ENCODE measurements around the gene ST7. TPM values are rescaled to one million over a fixed set of nuclear protein-coding genes. Genes with fewer than 3 reads are reported as not detected.

ST7 gene
- total and polyA plus RNA-seq, 2 donors (not counting 1 experiment from before 2014, with no cell fraction given), result 20.0 to 28.6 TPM

DNA sequence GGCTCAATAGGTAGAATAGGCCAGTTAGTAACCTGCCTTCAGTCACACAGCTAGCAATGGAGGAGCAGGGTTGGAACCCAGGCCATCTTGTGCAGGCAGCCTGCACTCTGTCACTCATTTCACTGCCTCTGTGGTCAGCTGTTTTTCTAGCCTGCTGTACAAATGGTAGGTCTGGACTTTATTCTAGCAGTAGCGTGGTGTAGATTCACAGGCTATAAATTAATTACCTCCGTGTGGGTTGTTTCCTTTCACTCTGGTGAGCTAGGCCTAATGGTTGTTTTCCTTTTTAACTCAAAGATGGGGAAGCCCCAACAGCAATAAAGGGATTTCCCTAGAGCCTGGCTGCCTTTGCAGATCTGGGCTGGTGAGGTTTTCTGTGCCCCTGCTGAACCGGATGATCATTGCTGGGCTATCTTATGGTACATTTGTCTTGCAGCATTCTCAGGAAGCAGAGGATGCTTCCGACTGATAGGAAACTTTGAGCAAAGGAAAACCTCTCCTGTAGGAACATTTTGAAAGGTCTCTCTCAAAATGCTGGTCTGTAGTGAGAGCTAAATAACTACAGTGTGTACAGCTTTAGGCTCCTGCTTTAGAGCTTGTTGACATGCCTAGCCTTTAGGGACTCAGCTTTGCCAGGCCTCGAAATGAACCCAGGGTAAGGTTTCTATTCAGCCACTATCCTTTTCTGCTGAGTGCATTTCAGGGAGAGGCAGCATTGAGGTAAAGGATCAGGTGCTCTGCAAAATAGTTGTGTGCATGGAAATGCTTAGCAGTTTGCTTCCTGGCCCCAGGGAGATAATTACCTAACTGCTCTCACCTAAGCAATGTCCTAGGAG is 157.4 kb downstream of the ST7 start:
- H3K4me3 ChIP-seq (replicated peaks in 1 of 4; ENCODE audit: control extremely low read depth in 1 of 4, insufficient read depth in 1 of 4, low read depth in 3 of 4, low read length in 4 of 4), result no peak overlapping the region
- no peak overlapping the region for H3K4me2 ChIP-seq (ENCODE audit: extremely low read depth, insufficient read depth, low read length)
- H3K36me3 ChIP-seq (ENCODE audit: control insufficient read depth, insufficient read depth, low read length), result no peaks in the 10 kb centered on the region
- no peak overlapping the region for H2AFZ ChIP-seq (ENCODE audit: low read length)
- H3K27ac ChIP-seq (ENCODE audit: insufficient read depth, low read length), result no peak overlapping the region
- no peak for DNase-seq (ENCODE audit: low read depth in 2 of 2)
- TF ChIP-seq, protein P1, sequence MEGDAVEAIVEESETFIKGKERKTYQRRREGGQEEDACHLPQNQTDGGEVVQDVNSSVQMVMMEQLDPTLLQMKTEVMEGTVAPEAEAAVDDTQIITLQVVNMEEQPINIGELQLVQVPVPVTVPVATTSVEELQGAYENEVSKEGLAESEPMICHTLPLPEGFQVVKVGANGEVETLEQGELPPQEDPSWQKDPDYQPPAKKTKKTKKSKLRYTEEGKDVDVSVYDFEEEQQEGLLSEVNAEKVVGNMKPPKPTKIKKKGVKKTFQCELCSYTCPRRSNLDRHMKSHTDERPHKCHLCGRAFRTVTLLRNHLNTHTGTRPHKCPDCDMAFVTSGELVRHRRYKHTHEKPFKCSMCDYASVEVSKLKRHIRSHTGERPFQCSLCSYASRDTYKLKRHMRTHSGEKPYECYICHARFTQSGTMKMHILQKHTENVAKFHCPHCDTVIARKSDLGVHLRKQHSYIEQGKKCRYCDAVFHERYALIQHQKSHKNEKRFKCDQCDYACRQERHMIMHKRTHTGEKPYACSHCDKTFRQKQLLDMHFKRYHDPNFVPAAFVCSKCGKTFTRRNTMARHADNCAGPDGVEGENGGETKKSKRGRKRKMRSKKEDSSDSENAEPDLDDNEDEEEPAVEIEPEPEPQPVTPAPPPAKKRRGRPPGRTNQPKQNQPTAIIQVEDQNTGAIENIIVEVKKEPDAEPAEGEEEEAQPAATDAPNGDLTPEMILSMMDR (conservative IDR thresholded peaks at IDR 0.05 in 1 of 2, IDR thresholded peaks at IDR 0.05 in 1 of 2; ENCODE audit: low read depth in 1 of 2, low read length in 2 of 2), result no peak
- no peak for TF ChIP-seq EZH2 (IDR thresholded peaks at IDR 0.05; ENCODE audit: low read length, missing control alignments)
- no peaks in the 10 kb centered on the region for H3K4me1 ChIP-seq (ENCODE audit: control insufficient read depth, extremely low read depth, insufficient read depth, low read length)
- no peak overlapping the region for H3K9ac ChIP-seq (ENCODE audit: insufficient read depth, low read length)
- H3K9me3 ChIP-seq (ENCODE audit: control insufficient read depth, insufficient read depth, low read depth, low read length), result no peaks in the 10 kb centered on the region
- no peaks in the 10 kb centered on the region for H4K20me1 ChIP-seq (ENCODE audit: control insufficient read depth, extremely low read depth, insufficient read depth, low read length)
- no peaks in the 10 kb centered on the region for H3K79me2 ChIP-seq (ENCODE audit: control insufficient read depth, insufficient read depth, low read length)
- no peaks in the 10 kb centered on the region for H3K27me3 ChIP-seq (ENCODE audit: control insufficient read depth, insufficient read depth, low read length)

DNA sequence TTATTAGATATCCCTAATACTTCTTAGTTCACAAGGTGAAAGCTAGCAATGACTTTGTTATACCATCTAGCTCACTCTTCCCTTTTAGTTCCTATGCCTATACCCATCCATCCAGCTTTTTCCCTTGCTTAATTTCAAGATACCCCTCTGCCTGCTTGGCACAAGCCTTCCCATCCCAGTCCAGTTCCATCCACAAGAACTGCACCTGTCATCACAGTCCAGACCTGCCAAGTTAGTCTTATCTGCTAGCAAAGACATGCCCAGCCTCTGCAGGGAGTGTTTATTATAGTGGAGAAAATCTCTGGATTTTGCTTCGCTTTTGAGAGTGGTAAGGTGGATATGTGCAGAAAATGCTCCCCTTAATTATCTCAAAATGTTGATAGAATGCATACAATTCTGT is 158.2 kb downstream of the ST7 start:
- H4K20me1 ChIP-seq (ENCODE audit: control insufficient read depth, extremely low read depth, insufficient read depth, low read length), result no peaks in the 10 kb centered on the region
- no peaks in the 10 kb centered on the region for H3K27me3 ChIP-seq (ENCODE audit: control insufficient read depth, insufficient read depth, low read length)
- no peak overlapping the region for H3K4me2 ChIP-seq (ENCODE audit: extremely low read depth, insufficient read depth, low read length)
- H3K36me3 ChIP-seq (ENCODE audit: control insufficient read depth, insufficient read depth, low read length), result no peaks in the 10 kb centered on the region
- DNase-seq (ENCODE audit: low read depth in 2 of 2), result no peak
- no peaks in the 10 kb centered on the region for H3K4me1 ChIP-seq (ENCODE audit: control insufficient read depth, extremely low read depth, insufficient read depth, low read length)
- H3K9ac ChIP-seq (ENCODE audit: insufficient read depth, low read length), result no peak overlapping the region
- H2AFZ ChIP-seq (ENCODE audit: low read length), result no peak overlapping the region
- H3K4me3 ChIP-seq (replicated peaks in 1 of 4; ENCODE audit: control extremely low read depth in 1 of 4, insufficient read depth in 1 of 4, low read depth in 3 of 4, low read length in 4 of 4), result no peak overlapping the region
- TF ChIP-seq, protein P1 (conservative IDR thresholded peaks at IDR 0.05 in 1 of 2, IDR thresholded peaks at IDR 0.05 in 1 of 2; ENCODE audit: low read depth in 1 of 2, low read length in 2 of 2), result no peak
- no peak for TF ChIP-seq EZH2 (IDR thresholded peaks at IDR 0.05; ENCODE audit: low read length, missing control alignments)
- no peaks in the 10 kb centered on the region for H3K79me2 ChIP-seq (ENCODE audit: control insufficient read depth, insufficient read depth, low read length)
- H3K27ac ChIP-seq (ENCODE audit: insufficient read depth, low read length), result no peak overlapping the region
- no peaks in the 10 kb centered on the region for H3K9me3 ChIP-seq (ENCODE audit: control insufficient read depth, insufficient read depth, low read depth, low read length)

DNA sequence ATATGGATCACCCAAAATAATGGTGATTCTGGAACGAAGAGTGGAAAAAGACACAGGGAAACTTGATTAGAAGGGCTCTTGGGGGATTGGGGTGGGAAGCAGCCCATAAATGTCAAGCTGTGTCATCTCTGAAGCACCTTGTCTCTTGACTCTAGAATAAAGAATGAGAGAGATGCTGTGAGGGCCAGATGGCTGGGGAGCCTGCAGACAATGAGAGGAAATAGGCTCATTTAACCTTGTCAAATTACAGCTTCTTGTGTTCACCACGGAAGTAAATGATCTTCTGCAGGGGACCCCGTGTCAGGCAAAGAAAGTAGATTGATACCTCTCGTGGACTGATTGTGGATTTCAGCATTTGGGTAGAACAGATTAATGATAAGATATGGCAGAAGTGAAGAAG is 159.3 kb downstream of the ST7 start:
- H4K20me1 ChIP-seq (ENCODE audit: control insufficient read depth, extremely low read depth, insufficient read depth, low read length), result no peaks in the 10 kb centered on the region
- no peak overlapping the region for H3K9ac ChIP-seq (ENCODE audit: insufficient read depth, low read length)
- TF ChIP-seq, protein P1 (conservative IDR thresholded peaks at IDR 0.05 in 1 of 2, IDR thresholded peaks at IDR 0.05 in 1 of 2; ENCODE audit: low read depth in 1 of 2, low read length in 2 of 2), result no peak
- no peak for TF ChIP-seq EZH2 (IDR thresholded peaks at IDR 0.05; ENCODE audit: low read length, missing control alignments)
- H3K4me3 ChIP-seq (replicated peaks in 1 of 4; ENCODE audit: control extremely low read depth in 1 of 4, insufficient read depth in 1 of 4, low read depth in 3 of 4, low read length in 4 of 4), result no peak overlapping the region
- no peaks in the 10 kb centered on the region for H3K79me2 ChIP-seq (ENCODE audit: control insufficient read depth, insufficient read depth, low read length)
- H3K36me3 ChIP-seq (ENCODE audit: control insufficient read depth, insufficient read depth, low read length), result no peaks in the 10 kb centered on the region
- H3K9me3 ChIP-seq (ENCODE audit: control insufficient read depth, insufficient read depth, low read depth, low read length), result no peaks in the 10 kb centered on the region
- H3K4me2 ChIP-seq (ENCODE audit: extremely low read depth, insufficient read depth, low read length), result no peak overlapping the region
- no peak overlapping the region for H2AFZ ChIP-seq (ENCODE audit: low read length)
- H3K4me1 ChIP-seq (ENCODE audit: control insufficient read depth, extremely low read depth, insufficient read depth, low read length), result no peaks in the 10 kb centered on the region
- H3K27me3 ChIP-seq (ENCODE audit: control insufficient read depth, insufficient read depth, low read length), result no peaks in the 10 kb centered on the region
- no peak for DNase-seq (ENCODE audit: low read depth in 2 of 2)
- no peak overlapping the region for H3K27ac ChIP-seq (ENCODE audit: insufficient read depth, low read length)

All from fibroblast of lung (primary cell).